CD4-positive, alpha-beta T cell treated with Interleukin-10 for 1 hour (primary cell): Measurements from ENCODE around the gene DMRTA1.
"Not testable (repeated sequence)": the region's sequence is repeated elsewhere in the genome, so short reads cannot be mapped to it uniquely, and the experiment has no call there.

Experiments used
- DNase-seq: peaks from one replicate; pipeline ENCODE4 v3.0.0-alpha.2; 2020

The DMRTA1 gene

GRCh38 chr9:22463205-22463604 is 16.6 kb downstream of the DMRTA1 start:
- no peak for DNase-seq

- DNase-seq, result peak; percentile 10
Observed at GRCh38 chr9:22469928-22470544, 23.4 kb downstream of the DMRTA1 start.

- DNase-seq, result no peak
Observed at GRCh38 chr9:22481566-22481965, 34.9 kb downstream of the DMRTA1 start.

GRCh38 chr9:22483528-22484070 is 37.0 kb downstream of the DMRTA1 start:
- no peak for DNase-seq

GRCh38 chr9:22496197-22496596 is 49.6 kb downstream of the DMRTA1 start:
- not testable (repeated sequence) for DNase-seq
